SU-DHL-6 (cell line): ENCODE results near the gene ARMC9.
"Not testable (repeated sequence)": the region's sequence is repeated elsewhere in the genome, so short reads cannot be mapped to it uniquely, and the experiment has no call there.

Experiments
- H2AFZ ChIP-seq: fragments of 200-600 bp; sonication (generic); 2 replicates; pipeline ENCODE4 v1.6.1; 2014; ENCODE audit warnings: low read depth, mild to moderate bottlenecking, moderate library complexity, mixed read lengths, antibody characterized with exemption, low read length; ENCODE audit not compliant: severe bottlenecking
- H3F3A ChIP-seq: fragments of 200-600 bp; shearing (Covaris generic); 2 replicates; pipeline ENCODE4 v1.6.0; 2016; ENCODE audit warnings: antibody characterized with exemption, mild to moderate bottlenecking; ENCODE audit not compliant: insufficient read depth
- H3K27ac ChIP-seq: fragments of 200-600 bp; sonication (generic); 2 replicates; pipeline ENCODE4 v1.5.1; 2016; ENCODE audit warnings: low read depth, mild to moderate bottlenecking, low read length, moderate library complexity, mixed read lengths
- H3K27me3 ChIP-seq: fragments of 200-600 bp; sonication (generic), shearing (Covaris generic); 2 replicates; pipeline ENCODE4 v1.6.0; 2014; ENCODE audit warnings: mild to moderate bottlenecking, low read length
- H3K36me3 ChIP-seq: fragments of 200-600 bp; sonication (generic); 2 replicates; pipeline ENCODE4 v1.6.1; 2014; ENCODE audit warnings: mild to moderate bottlenecking, low read length, mixed read lengths
- H3K4me2 ChIP-seq: fragments of 300-600, 200-600 bp; shearing (Covaris generic), sonication (generic); 2 replicates; pipeline ENCODE4 v1.6.0; 2014; ENCODE audit warnings: low read length, low read depth, mild to moderate bottlenecking; ENCODE audit not compliant: poor library complexity, severe bottlenecking
- H3K4me3 ChIP-seq: fragments of 200-600 bp; sonication (generic); 2 replicates; pipeline ENCODE4 v1.5.1; 2014; ENCODE audit warnings: antibody characterized with exemption, low read length, mild to moderate bottlenecking, mixed read lengths; ENCODE audit not compliant: insufficient read depth, poor library complexity, severe bottlenecking
- H3K79me2 ChIP-seq: fragments of 200-600 bp; sonication (generic); 2 replicates; pipeline ENCODE4 v1.6.1; 2014; ENCODE audit warnings: mild to moderate bottlenecking, low read length, moderate library complexity; ENCODE audit not compliant: insufficient read depth
- H3K9ac ChIP-seq: fragments of 200-600 bp; sonication (generic); 2 replicates; pipeline ENCODE4 v1.7.0; 2014; ENCODE audit warnings: mild to moderate bottlenecking, low read length
- H3K9me2 ChIP-seq: fragments of 200-600 bp; sonication (generic); replicated peaks from 2 replicates; pipeline ENCODE4 v1.6.1; 2014; ENCODE audit warnings: low read length; ENCODE audit not compliant: insufficient read depth
- H3K9me3 ChIP-seq: fragments of 200-600 bp; sonication (generic); 2 replicates; pipeline ENCODE4 v1.6.1; 2014; ENCODE audit warnings: low read length, mixed read lengths; ENCODE audit not compliant: insufficient read depth
- H4K20me1 ChIP-seq: fragments of 200-600 bp; sonication (generic); 2 replicates; pipeline ENCODE4 v1.6.1; 2014; ENCODE audit warnings: low read depth, mild to moderate bottlenecking, antibody characterized with exemption, low read length, moderate library complexity, mixed read lengths
- EZH2phosphoT487 ChIP-seq: fragments of 200-600 bp; sonication (generic), shearing (Covaris generic); conservative IDR thresholded peaks from 2 replicates; pipeline ENCODE4 v1.6.1; 2018; ENCODE audit warnings: mild to moderate bottlenecking, antibody characterized with exemption, low read length, moderate library complexity, mixed read lengths
- TF ChIP-seq, protein P1 (sequence below): fragments of 200-600 bp; sonication (generic); IDR thresholded peaks from one replicate; pipeline ENCODE4 v1.5.1; 2017; ENCODE audit warnings: antibody characterized with exemption, mild to moderate bottlenecking, low read length, moderate library complexity; ENCODE audit not compliant: insufficient read depth, poor library complexity, severe bottlenecking

ARMC9 gene

DNA sequence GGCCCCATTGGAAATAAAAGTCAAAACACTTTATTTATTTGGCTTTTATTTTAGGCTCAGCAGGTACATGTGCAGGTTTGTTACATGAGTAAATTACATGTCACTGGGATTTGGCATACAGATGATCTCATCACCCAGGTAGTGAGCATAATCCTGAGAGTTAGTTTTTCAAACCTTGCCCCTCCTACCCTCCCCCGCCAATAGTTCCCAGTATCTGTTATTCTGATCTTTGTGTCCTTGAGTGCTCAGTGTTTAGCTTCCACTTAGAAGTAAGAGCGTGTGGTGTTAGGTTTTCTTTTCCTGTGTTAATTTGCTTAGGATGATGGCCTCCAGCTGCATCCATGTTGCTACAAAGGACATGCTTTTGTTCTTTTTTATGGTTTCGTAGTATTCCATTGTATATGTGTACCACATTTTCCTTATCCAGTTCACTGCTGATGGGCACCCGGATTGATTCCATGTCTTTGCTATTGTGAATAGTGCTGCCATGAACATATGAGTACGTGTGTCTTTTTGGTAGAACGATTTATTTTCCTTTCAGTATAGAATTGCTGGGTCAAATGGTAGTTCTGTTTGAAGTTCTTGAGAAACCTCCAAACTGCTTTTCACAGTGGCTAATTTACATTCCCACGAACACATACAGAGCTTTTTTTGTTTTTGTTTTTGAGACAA is 47.9 kb downstream of the ARMC9 start:
- TF ChIP-seq EZH2phosphoT487: no peak
- TF ChIP-seq, protein P1, sequence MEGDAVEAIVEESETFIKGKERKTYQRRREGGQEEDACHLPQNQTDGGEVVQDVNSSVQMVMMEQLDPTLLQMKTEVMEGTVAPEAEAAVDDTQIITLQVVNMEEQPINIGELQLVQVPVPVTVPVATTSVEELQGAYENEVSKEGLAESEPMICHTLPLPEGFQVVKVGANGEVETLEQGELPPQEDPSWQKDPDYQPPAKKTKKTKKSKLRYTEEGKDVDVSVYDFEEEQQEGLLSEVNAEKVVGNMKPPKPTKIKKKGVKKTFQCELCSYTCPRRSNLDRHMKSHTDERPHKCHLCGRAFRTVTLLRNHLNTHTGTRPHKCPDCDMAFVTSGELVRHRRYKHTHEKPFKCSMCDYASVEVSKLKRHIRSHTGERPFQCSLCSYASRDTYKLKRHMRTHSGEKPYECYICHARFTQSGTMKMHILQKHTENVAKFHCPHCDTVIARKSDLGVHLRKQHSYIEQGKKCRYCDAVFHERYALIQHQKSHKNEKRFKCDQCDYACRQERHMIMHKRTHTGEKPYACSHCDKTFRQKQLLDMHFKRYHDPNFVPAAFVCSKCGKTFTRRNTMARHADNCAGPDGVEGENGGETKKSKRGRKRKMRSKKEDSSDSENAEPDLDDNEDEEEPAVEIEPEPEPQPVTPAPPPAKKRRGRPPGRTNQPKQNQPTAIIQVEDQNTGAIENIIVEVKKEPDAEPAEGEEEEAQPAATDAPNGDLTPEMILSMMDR: no peak
- no peaks in the 10 kb centered on the region for H4K20me1 ChIP-seq
- no peak overlapping the region for H3K4me2 ChIP-seq

DNA sequence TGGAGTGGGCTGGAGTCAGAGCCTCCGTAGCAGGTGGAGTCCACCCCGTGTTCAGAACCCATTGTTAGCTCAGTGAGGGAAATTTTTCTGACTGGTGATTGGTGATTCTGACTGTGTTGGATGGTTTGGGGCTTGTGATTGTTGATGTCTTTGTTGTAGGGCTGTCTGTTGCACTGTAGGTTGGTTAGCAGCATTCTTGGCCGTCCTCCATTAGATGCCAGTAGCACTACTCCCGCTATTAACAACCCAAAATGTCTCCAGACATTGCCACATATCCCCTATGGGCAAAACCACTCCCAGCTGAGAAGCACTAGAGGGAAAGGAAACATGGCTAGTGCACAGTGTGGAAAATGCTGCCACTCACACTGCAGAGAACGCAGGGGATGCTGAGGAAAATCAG is 51.7 kb downstream of the ARMC9 start:
- Histone ChIP-seq H3K9me2 (no peaks in the 10 kb centered on the region), H4K20me1 (no peaks in the 10 kb centered on the region), H3K9ac (no peak overlapping the region), H3K27me3 (no peaks in the 10 kb centered on the region), H3K36me3 (no peaks in the 10 kb centered on the region), H3K4me2 (no peak overlapping the region), H2AFZ (no peak overlapping the region), H3K27ac (no peak overlapping the region), H3F3A (0 out of 2 replicates have a peak, but pooled peaks cover 1% of the 10 kb centered on the region), H3K9me3 (no peaks in the 10 kb centered on the region), H3K79me2 (no peaks in the 10 kb centered on the region), H3K4me3 (no peak overlapping the region)
- TF ChIP-seq, protein P1: no peak
- no peak for TF ChIP-seq EZH2phosphoT487

More for the DNA sequence above, 47.9 kb downstream of the ARMC9 start:
- Histone ChIP-seq H3F3A (no peaks in the 10 kb centered on the region), H3K4me3 (no peak overlapping the region), H3K9me2 (no peaks in the 10 kb centered on the region), H3K27me3 (no peaks in the 10 kb centered on the region), H3K27ac (peak overlapping the region; percentile 18; the same call in 1 of the 2 replicates), H3K9ac (no peak overlapping the region), H3K36me3 (no peaks in the 10 kb centered on the region), H3K79me2 (no peaks in the 10 kb centered on the region), H2AFZ (no peak overlapping the region), H3K9me3 (no peaks in the 10 kb centered on the region)

DNA sequence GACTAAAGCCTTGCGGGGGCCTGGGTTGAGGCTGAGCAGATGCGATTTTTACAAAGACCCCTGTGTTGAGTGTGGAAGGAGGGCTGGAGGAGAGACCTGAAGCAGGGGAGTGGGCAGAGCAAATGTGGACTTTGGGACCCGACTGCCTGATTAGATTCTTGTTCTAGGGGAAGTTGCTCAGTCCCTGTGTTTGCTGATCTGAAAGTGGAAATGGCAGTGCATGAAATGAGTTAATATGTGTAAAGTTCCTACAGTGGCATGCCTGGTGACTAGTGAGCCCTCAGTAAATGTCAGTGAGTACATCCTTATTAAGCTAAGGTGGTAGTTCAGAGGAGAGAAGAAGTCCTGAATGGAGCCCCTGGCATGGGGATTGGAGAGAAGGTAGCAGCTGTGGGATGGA is 52.3 kb downstream of the ARMC9 start:
- no peak for TF ChIP-seq EZH2phosphoT487
- TF ChIP-seq, protein P1: no peak
- no peaks in the 10 kb centered on the region for H3K27me3 ChIP-seq
- H3K4me2 ChIP-seq: no peak overlapping the region

DNA sequence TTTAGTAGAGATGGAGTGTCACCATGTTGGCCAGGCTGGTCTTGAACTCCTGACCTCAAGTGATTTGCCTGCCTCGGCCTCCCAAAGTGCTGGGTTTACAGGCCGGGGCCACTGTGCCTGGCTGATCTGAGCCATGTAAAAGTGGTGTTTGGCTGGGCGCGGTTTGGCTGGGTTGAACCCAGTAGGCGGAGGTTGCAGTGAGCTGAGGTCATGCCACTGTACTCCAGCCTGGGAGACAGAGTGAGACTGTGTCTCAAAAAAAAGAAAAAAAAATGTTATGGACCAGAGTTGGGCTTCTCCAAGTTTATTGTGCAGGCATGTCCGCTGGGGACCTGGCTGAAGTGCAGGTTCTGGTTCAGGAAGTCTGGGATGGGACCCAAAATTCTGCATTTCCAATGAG is 54.9 kb downstream of the ARMC9 start:
- H3K9me2 ChIP-seq, H4K20me1 ChIP-seq, H3K4me3 ChIP-seq, H3K27me3 ChIP-seq, H3K9me3 ChIP-seq, H3K79me2 ChIP-seq, H3K36me3 ChIP-seq, H3K27ac ChIP-seq, H3K4me2 ChIP-seq, H2AFZ ChIP-seq, H3F3A ChIP-seq, H3K9ac ChIP-seq: not testable (repeated sequence)

More for the DNA sequence above, 52.3 kb downstream of the ARMC9 start:
- no peak overlapping the region for H3K4me3 ChIP-seq
- H3K9ac ChIP-seq: no peak overlapping the region
- H3K79me2 ChIP-seq: no peaks in the 10 kb centered on the region
- no peak overlapping the region for H3K27ac ChIP-seq
- no peak overlapping the region for H2AFZ ChIP-seq
- H4K20me1 ChIP-seq: no peaks in the 10 kb centered on the region
- H3F3A ChIP-seq: 0 out of 2 replicates have a peak, but pooled peaks cover 4% of the 10 kb centered on the region
- H3K36me3 ChIP-seq: no peaks in the 10 kb centered on the region
- no peaks in the 10 kb centered on the region for H3K9me2 ChIP-seq
- no peaks in the 10 kb centered on the region for H3K9me3 ChIP-seq
